A549 (cell line): ENCODE data around the gene INPP5A. TPM values are rescaled to one million over a fixed set of nuclear protein-coding genes. Genes with fewer than 3 reads are reported as not detected.

Experiments used
- ATAC-seq, 2 experiments: fragments of 200-7000 bp in 1 of 2; fragments of >200 bp in 1 of 2; cut with Nextera tagmentation in 1 of 2; cut with Tn5 transposase in 1 of 2; 3 replicates each; pipeline versions ENCODE4 v1.8.0 to v1.9.1; 2018 to 2020; ENCODE audit warnings: mild to moderate bottlenecking in 1 of 2, moderate library complexity in 1 of 2
- CTCF ChIA-PET: fragments of 300-600 bp; sonication (Branson Sonifier 250); formaldehyde crosslinking; extraction: SDS; loops from one replicate; lab custom pipeline; 2021; ENCODE audit warnings: antibody characterized with exemption, inconsistent platforms; lab: Yijun Ruan, JAX
- POLR2A ChIA-PET: fragments of 350-600 bp; formaldehyde crosslinking; extraction: SDS; loops from one replicate; lab custom pipeline; 2021; ENCODE audit warnings: antibody characterized with exemption, inconsistent platforms; lab: Yijun Ruan, JAX
- DNase-seq, 2 experiments: peaks; one replicate each; pipeline versions ENCODE4 v3.0.0 to v3.0.0-alpha.2; 2011 to 2016; ENCODE audit warnings: low read depth in 1 of 2, low spot score in 1 of 2
- FAIRE-seq: peaks from 2 replicates; lab custom pipeline; 2011; peaks lifted over from hg19 to GRCh38; lab: Jason Lieb, UNC
- H3K27ac ChIP-seq, 2 experiments: fragments of >200 bp; sonication (Bioruptor Twin); formaldehyde crosslinking; 3 replicates each; pipeline ENCODE4 v1.5.1; 2016 to 2017
- H3K4me1 ChIP-seq: fragments of >200 bp; sonication (Bioruptor Twin); formaldehyde crosslinking; 3 replicates; pipeline ENCODE4 v1.6.1; 2016
- H3K4me2 ChIP-seq: fragments of >200 bp; sonication (Bioruptor Twin); formaldehyde crosslinking; 3 replicates; pipeline ENCODE4 v1.6.1; 2016
- H3K4me3 ChIP-seq: fragments of >200 bp; sonication (Bioruptor Twin); formaldehyde crosslinking; 3 replicates; pipeline ENCODE4 v1.5.1; 2016
- H3K9me3 ChIP-seq: fragments of >200 bp; sonication (Bioruptor Twin); formaldehyde crosslinking; 3 replicates; pipeline ENCODE4 v1.6.1; 2016
- CEBPB ChIP-seq, 2 experiments: fragments of >200 bp in 1 of 2; sonication (Bioruptor Twin) in 1 of 2; formaldehyde crosslinking in 1 of 2; IDR thresholded peaks; 2 replicates each; pipeline ENCODE4 v1.6.1; 2012 to 2016
- E2F6 ChIP-seq: IDR thresholded peaks from 2 replicates; pipeline ENCODE4 v1.6.1; 2012; ENCODE audit warnings: low read depth, borderline replicate concordance
- EHF ChIP-seq: fragments of 250-450 bp; sonication (Bioruptor Pico); IDR thresholded peaks from 2 replicates; pipeline ENCODE4 v1.5.0; 2020; ENCODE audit warnings: mild to moderate bottlenecking
- EHMT2 ChIP-seq: fragments of 200-600 bp; sonication (generic); IDR thresholded peaks from 2 replicates; pipeline ENCODE4 v1.6.1; 2016; ENCODE audit warnings: antibody characterized with exemption, low read depth, mild to moderate bottlenecking, moderate library complexity
- EP300 ChIP-seq, 2 experiments: fragments of >200 bp; sonication (Bioruptor Twin); formaldehyde crosslinking; IDR thresholded peaks; 2 replicates in 1 of 2; 3 replicates in 1 of 2; pipeline ENCODE4 v1.6.1; 2016 to 2017
- ESRRA ChIP-seq: fragments of 150-350 bp; IDR thresholded peaks from 2 replicates; pipeline ENCODE4 v1.6.1; 2014; ENCODE audit warnings: mild to moderate bottlenecking, low read length, borderline replicate concordance
- FOSB ChIP-seq: fragments of 250-450 bp; sonication (Bioruptor Pico); IDR thresholded peaks from 2 replicates; pipeline ENCODE4 v1.5.0; 2020; ENCODE audit warnings: mild to moderate bottlenecking, moderate library complexity
- FOSL2 ChIP-seq, 2 experiments: fragments of 450-650 bp in 1 of 2; fragments of >200 bp in 1 of 2; sonication (Bioruptor Twin) in 1 of 2; formaldehyde crosslinking; IDR thresholded peaks; 2 replicates each; pipeline versions ENCODE4 v1.5.0 to v1.6.1; 2016 to 2020; ENCODE audit warnings: mild to moderate bottlenecking in 1 of 2, moderate library complexity in 1 of 2
- HEYL ChIP-seq: fragments of 250-450 bp; sonication (Bioruptor Pico); IDR thresholded peaks from 2 replicates; pipeline ENCODE4 v1.8.0; 2021; ENCODE audit warnings: mild to moderate bottlenecking, moderate library complexity
- HOXB5 ChIP-seq: fragments of 250-450 bp; sonication (Bioruptor Pico); IDR thresholded peaks from 2 replicates; pipeline ENCODE4 v1.5.0; 2020; ENCODE audit warnings: mild to moderate bottlenecking, moderate library complexity
- KDM1A ChIP-seq: fragments of 200-600 bp; sonication (generic); IDR thresholded peaks from 2 replicates; pipeline ENCODE4 v1.6.1; 2016; ENCODE audit warnings: low read depth, mild to moderate bottlenecking
- KDM5A ChIP-seq: fragments of 200-600 bp; sonication (generic); IDR thresholded peaks from 2 replicates; pipeline ENCODE4 v1.6.1; 2016; ENCODE audit warnings: antibody characterized with exemption, mild to moderate bottlenecking
- MAZ ChIP-seq: fragments of 150-350 bp; IDR thresholded peaks from 2 replicates; pipeline ENCODE4 v1.6.1; 2014; ENCODE audit warnings: antibody characterized with exemption, low read depth, low read length, borderline replicate concordance
- MYC ChIP-seq: IDR thresholded peaks from 2 replicates; pipeline ENCODE4 v1.6.1; 2012; ENCODE audit warnings: mild to moderate bottlenecking, inconsistent platforms, low read length, improper control_type of control experiment, borderline replicate concordance
- NPAS2 ChIP-seq: fragments of 250-450 bp; sonication (Bioruptor Pico); IDR thresholded peaks from 2 replicates; pipeline ENCODE4 v1.8.0; 2022; ENCODE audit warnings: mild to moderate bottlenecking, moderate library complexity, borderline replicate concordance
- POLR2A ChIP-seq: IDR thresholded peaks from 2 replicates; pipeline ENCODE4 v1.6.1; 2012; ENCODE audit warnings: mild to moderate bottlenecking, low read length
- RAD21 ChIP-seq, 2 experiments: fragments of >200 bp in 1 of 2; sonication (Bioruptor Twin) in 1 of 2; formaldehyde crosslinking in 1 of 2; IDR thresholded peaks in 1 of 2; conservative IDR thresholded peaks in 1 of 2; 2 replicates in 1 of 2; 3 replicates in 1 of 2; pipeline ENCODE4 v1.6.1; 2012 to 2018; ENCODE audit warnings: inconsistent platforms in 1 of 2
- RARB ChIP-seq: fragments of 250-450 bp; sonication (Bioruptor Pico); IDR thresholded peaks from 2 replicates; pipeline ENCODE4 v1.8.0; 2021; ENCODE audit warnings: mild to moderate bottlenecking, moderate library complexity
- SREBF2 ChIP-seq: fragments of 450-650 bp; IDR thresholded peaks from 2 replicates; pipeline ENCODE4 v1.6.1; 2014; ENCODE audit warnings: mild to moderate bottlenecking, moderate library complexity
- USF2 ChIP-seq: fragments of 450-650 bp; IDR thresholded peaks from 2 replicates; pipeline ENCODE4 v1.6.1; 2014; ENCODE audit warnings: antibody characterized with exemption
- ZC3H11A ChIP-seq: fragments of 450-650 bp; IDR thresholded peaks from 2 replicates; pipeline ENCODE4 v1.6.1; 2014; ENCODE audit warnings: antibody characterized with exemption, mild to moderate bottlenecking
- ZFP36 ChIP-seq: fragments of 450-650 bp; IDR thresholded peaks from 2 replicates; pipeline ENCODE4 v1.6.1; 2014; ENCODE audit warnings: borderline replicate concordance; ENCODE audit not compliant: partially characterized antibody
- ZNF302 ChIP-seq: fragments of 250-450 bp; sonication (Bioruptor Pico); IDR thresholded peaks from 2 replicates; pipeline ENCODE4 v1.9.0; 2021; ENCODE audit warnings: inconsistent platforms, mild to moderate bottlenecking, moderate library complexity
- ZSCAN20 ChIP-seq: fragments of 250-450 bp; sonication (Bioruptor Pico); IDR thresholded peaks from 2 replicates; pipeline ENCODE4 v1.8.0; 2022; ENCODE audit warnings: mild to moderate bottlenecking, moderate library complexity
- WGBS: methylation state at CpG from one replicate; pipeline ENCODE4 v1.1.6; 2017; ENCODE audit errors: missing lambda C conversion rate; 5-methylcytosine and 5-hydroxymethylcytosine counted together
- polyA plus RNA-seq, 4 experiments: library from polyadenylated mRNA; depleted of rRNA in 3 of 4; stranded (reverse); fragments of >200 nt; fragmentation: RNase III in 1 of 4; extraction: RNeasy Plus Mini Kit Qiagen cat#74134 plus additional on column Dnase treatment in 1 of 4; gene quantifications; 2 replicates in 3 of 4; 3 replicates in 1 of 4; pipeline ENCODE4 v1.2.3, GENCODE V29; 2011 to 2017
- TF ChIP-seq, protein P1 (sequence below): IDR thresholded peaks from 2 replicates; pipeline ENCODE4 v1.6.1; 2012
- TF ChIP-seq, protein P2 (sequence below): fragments of 250-450 bp; sonication (Bioruptor Pico); IDR thresholded peaks from 2 replicates; pipeline ENCODE4 v1.5.0; 2020; ENCODE audit warnings: low read depth, mild to moderate bottlenecking, moderate library complexity
- TF ChIP-seq, protein P3 (sequence below): IDR thresholded peaks from 2 replicates; pipeline ENCODE4 v1.6.1; 2012
- TF ChIP-seq, protein P4 (sequence below): fragments of >200 bp; sonication (Bioruptor Twin); formaldehyde crosslinking; IDR thresholded peaks from 3 replicates; pipeline ENCODE4 v1.6.1; 2016

The INPP5A gene
- polyA plus RNA-seq, 2 of the 4 experiments (the other 2 are of a cell fraction) = 13.7 to 15.1 TPM

- FAIRE-seq (no peak), DNase-seq (no peak), ATAC-seq (no peak)
- no peak overlapping the region for H3K4me3 ChIP-seq
- TF ChIP-seq SREBF2 = no peak
- TF ChIP-seq KDM1A = no peak
- TF ChIP-seq FOSL2 (IDR thresholded peaks at IDR 0.05) = no peak
- TF ChIP-seq FOSL2 (CRISPR knock-in tag; IDR thresholded peaks at IDR 0.05) = no peak
- no peak for TF ChIP-seq HEYL (CRISPR knock-in tag)
- TF ChIP-seq ESRRA = no peak
- TF ChIP-seq KDM5A = no peak
- no peak for TF ChIP-seq E2F6
- no peak for TF ChIP-seq USF2
- TF ChIP-seq HOXB5 (CRISPR knock-in tag) = no peak
- TF ChIP-seq ZC3H11A = no peak
- no peak for TF ChIP-seq MAZ
- no peak for TF ChIP-seq EP300 (IDR thresholded peaks at IDR 0.05)
- TF ChIP-seq ZFP36 = no peak
- TF ChIP-seq ZNF302 = no peak
- TF ChIP-seq, protein P1, sequence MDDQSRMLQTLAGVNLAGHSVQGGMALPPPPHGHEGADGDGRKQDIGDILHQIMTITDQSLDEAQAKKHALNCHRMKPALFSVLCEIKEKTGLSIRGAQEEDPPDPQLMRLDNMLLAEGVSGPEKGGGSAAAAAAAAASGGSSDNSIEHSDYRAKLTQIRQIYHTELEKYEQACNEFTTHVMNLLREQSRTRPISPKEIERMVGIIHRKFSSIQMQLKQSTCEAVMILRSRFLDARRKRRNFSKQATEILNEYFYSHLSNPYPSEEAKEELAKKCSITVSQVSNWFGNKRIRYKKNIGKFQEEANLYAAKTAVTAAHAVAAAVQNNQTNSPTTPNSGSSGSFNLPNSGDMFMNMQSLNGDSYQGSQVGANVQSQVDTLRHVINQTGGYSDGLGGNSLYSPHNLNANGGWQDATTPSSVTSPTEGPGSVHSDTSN = no peak
- H3K9me3 ChIP-seq = no peaks in the 10 kb centered on the region; the same call in 2 of the 3 replicates
- H3K4me1 ChIP-seq = no peaks in the 10 kb centered on the region
- WGBS = 94% methylated on average over 14 of the region's 14 CpGs
- no peak overlapping the region for H3K4me2 ChIP-seq
- CTCF ChIA-PET = interaction anchor here (0.9 kb wide), 1 partner anchor 104 kb away, joined by 6 read pairs; no protein-coding TSS in a partner anchor
- no peak overlapping the region for H3K27ac ChIP-seq
- POLR2A ChIA-PET = no interaction called here
These were observed 221.3 kb downstream of the INPP5A start for GRCh38 chr10:132758865-132759264.

- ATAC-seq = no peak
- no peak overlapping the region for H3K4me3 ChIP-seq
These were observed 223.9 kb downstream of the INPP5A start for GRCh38 chr10:132761395-132762060.

More at GRCh38 chr10:132761395-132762060, 223.9 kb downstream of the INPP5A start:
- TF ChIP-seq EHMT2 = no peak
- TF ChIP-seq POLR2A = no peak
- TF ChIP-seq USF2 = no peak
- TF ChIP-seq, protein P2, sequence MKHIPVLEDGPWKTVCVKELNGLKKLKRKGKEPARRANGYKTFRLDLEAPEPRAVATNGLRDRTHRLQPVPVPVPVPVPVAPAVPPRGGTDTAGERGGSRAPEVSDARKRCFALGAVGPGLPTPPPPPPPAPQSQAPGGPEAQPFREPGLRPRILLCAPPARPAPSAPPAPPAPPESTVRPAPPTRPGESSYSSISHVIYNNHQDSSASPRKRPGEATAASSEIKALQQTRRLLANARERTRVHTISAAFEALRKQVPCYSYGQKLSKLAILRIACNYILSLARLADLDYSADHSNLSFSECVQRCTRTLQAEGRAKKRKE (CRISPR knock-in tag) = no peak
- TF ChIP-seq ZC3H11A = no peak
- TF ChIP-seq, protein P1 = no peak
- no peak for TF ChIP-seq RAD21 (conservative IDR thresholded peaks at IDR 0.05 in 1 of 2, IDR thresholded peaks at IDR 0.05 in 1 of 2)
- TF ChIP-seq NPAS2 (CRISPR knock-in tag) = no peak
- TF ChIP-seq, protein P3, sequence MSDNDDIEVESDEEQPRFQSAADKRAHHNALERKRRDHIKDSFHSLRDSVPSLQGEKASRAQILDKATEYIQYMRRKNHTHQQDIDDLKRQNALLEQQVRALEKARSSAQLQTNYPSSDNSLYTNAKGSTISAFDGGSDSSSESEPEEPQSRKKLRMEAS = no peak
- TF ChIP-seq, protein P4, sequence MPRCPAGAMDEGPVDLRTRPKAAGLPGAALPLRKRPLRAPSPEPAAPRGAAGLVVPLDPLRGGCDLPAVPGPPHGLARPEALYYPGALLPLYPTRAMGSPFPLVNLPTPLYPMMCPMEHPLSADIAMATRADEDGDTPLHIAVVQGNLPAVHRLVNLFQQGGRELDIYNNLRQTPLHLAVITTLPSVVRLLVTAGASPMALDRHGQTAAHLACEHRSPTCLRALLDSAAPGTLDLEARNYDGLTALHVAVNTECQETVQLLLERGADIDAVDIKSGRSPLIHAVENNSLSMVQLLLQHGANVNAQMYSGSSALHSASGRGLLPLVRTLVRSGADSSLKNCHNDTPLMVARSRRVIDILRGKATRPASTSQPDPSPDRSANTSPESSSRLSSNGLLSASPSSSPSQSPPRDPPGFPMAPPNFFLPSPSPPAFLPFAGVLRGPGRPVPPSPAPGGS = no peak
- TF ChIP-seq FOSB (CRISPR knock-in tag) = no peak
- TF ChIP-seq RARB (CRISPR knock-in tag) = no peak
- no peak for TF ChIP-seq KDM5A
- no peak for TF ChIP-seq EHF (CRISPR knock-in tag)
- TF ChIP-seq MYC = no peak
- TF ChIP-seq HEYL (CRISPR knock-in tag) = no peak
- no peak for TF ChIP-seq ZSCAN20 (CRISPR knock-in tag)
- TF ChIP-seq CEBPB (IDR thresholded peaks at IDR 0.05) = no peak
- CTCF ChIA-PET = interaction anchor here (1.2 to 1.6 kb wide), 2 partner anchors 104 to 107 kb away, joined by 3 to 4 read pairs; no protein-coding TSS in a partner anchor
- 79% methylated on average over 8 of the region's 11 CpGs for WGBS
- no peak overlapping the region for H3K27ac ChIP-seq
- no peaks in the 10 kb centered on the region for H3K9me3 ChIP-seq
- H3K4me1 ChIP-seq = no peaks in the 10 kb centered on the region
- DNase-seq (no peak), FAIRE-seq (no peak)
- no peak overlapping the region for H3K4me2 ChIP-seq
- POLR2A ChIA-PET = no interaction called here
